Fibroblast of mammary gland (primary cell): ENCODE measurements around the gene TM9SF3.

Experiments
- DNase-seq: peaks from one replicate; pipeline ENCODE4 v3.0.0-alpha.2; 2010; ENCODE audit warnings: low read depth
- H3K4me3 ChIP-seq: 2 replicates; pipeline ENCODE4 v1.5.1; 2011; ENCODE audit warnings: low read depth, mild to moderate bottlenecking, low read length, moderate library complexity; ENCODE audit not compliant: control insufficient read depth
- CTCF ChIP-seq: conservative IDR thresholded peaks from 2 replicates; pipeline ENCODE4 v1.5.1; 2011; ENCODE audit warnings: low read depth, low read length, inconsistent platforms; ENCODE audit not compliant: control insufficient read depth, insufficient read depth

Gene TM9SF3

GRCh38 chr10:96513698-96514561 is 72.9 kb downstream of the TM9SF3 start, which contains the start of gene TLL2:
TSS of gene TLL2 (minus strand) at chr10:96513926. CDS start at chr10:96513685, 241 bp downstream.
- peak; percentile 79 for DNase-seq
- peak within 1 kb of the TSS; percentile 39 for H3K4me3 ChIP-seq
- peak; percentile 34 for TF ChIP-seq CTCF

- H3K4me3 ChIP-seq = peak overlapping the region; percentile 30
- TF ChIP-seq CTCF = no peak
- DNase-seq = no peak
Observed at GRCh38 chr10:96513305-96513697, 73.5 kb downstream of the TM9SF3 start.

GRCh38 chr10:96512524-96513304 is 74.1 kb downstream of the TM9SF3 start:
- TF ChIP-seq CTCF = no peak
- DNase-seq = peak; percentile 15
- peak overlapping the region; percentile 30 for H3K4me3 ChIP-seq

- no peak overlapping the region for H3K4me3 ChIP-seq
- DNase-seq = peak; percentile 18
- TF ChIP-seq CTCF = peak; percentile 61
Observed at GRCh38 chr10:96511044-96511945, 75.5 kb downstream of the TM9SF3 start.

GRCh38 chr10:96509017-96509641 is 77.7 kb downstream of the TM9SF3 start:
- TF ChIP-seq CTCF = no peak
- DNase-seq = peak; percentile 42
- H3K4me3 ChIP-seq = no peak overlapping the region
